ENCODE data around the gene VAMP7.
"Not testable (repeated sequence)": the region's sequence is repeated elsewhere in the genome, so short reads cannot be mapped to it uniquely, and the experiment has no call there.

VAMP7 gene

DNA sequence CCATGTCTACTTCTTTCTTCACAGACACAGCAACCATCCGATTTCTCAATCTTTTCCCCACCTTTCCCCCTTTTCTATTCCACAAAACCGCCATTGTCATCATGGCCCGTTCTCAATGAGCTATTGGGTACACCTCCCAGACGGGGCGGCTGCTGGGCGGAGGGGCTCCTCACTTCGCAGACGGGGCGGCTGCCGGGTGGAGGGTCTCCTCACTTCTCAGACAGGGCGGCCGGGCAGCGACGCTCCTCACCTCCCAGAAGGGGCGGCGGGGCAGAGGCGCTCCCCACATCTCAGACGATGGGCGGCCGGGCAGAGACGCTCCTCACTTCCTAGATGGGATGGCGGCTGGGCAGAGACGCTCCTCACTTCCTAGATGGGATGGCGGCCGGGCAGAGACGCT lies 26.5 kb downstream of the VAMP7 start:
- not testable (repeated sequence) for DNase-seq (ENCODE audit: low read depth in 2 of 2)

DNA sequence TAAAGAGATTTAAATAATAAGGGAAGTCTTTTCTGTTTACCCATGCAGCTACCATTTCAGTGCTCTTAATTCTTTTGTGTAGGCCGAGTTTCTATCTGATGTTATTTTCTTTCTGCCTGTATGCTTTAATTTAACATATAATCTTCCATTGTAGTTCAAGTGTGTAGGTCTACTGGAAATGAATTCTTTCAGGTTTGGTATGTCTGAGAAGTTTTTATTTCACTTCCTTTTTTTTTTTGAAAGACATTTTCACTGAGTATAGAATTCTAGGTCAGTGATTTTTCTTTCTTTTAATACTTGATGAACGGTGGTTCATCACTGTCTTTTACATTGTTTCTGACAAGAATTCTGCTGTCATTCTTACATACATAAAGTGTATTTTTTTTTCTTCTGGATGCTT lies 42.1 kb downstream of the VAMP7 start:
- DNase-seq (ENCODE audit: low read depth in 2 of 2): no peak

DNA sequence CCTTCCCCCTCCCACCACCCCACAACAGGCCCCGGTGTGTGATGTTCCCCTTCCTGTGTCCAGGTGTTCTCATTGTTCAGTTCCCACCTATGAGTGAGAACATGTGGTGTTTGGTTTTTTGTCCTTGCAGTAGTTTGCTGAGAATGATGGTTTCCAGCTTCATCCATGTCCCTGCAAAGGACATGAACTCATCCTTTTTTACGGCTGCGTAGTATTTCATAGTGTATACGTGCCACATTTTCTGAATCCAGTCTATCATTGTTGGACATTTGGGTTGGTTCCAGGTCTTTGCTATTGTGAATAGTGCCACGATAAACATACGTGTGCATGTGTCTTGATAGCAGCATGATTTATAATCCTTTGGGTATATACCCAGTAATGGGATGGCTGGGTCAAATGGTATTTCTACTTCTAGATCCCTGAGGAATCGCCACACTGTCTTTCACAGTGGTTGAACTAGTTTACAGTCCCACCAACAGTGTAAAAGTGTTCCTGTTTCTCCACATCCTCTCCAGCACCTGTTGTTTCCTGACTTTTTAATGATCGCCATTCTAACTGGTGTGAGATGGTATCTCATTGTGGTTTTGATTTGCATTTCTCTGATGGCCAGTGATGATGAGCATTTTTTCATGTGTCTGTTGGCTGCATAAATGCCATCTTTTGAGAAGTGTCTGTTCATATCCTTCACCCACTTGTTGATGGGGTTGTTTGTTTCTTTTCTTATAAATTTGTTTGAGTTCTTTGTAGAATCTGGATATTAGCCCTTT lies 49.9 kb downstream of the VAMP7 start:
- DNase-seq (ENCODE audit: low read depth in 2 of 2): not testable (repeated sequence)

DNA sequence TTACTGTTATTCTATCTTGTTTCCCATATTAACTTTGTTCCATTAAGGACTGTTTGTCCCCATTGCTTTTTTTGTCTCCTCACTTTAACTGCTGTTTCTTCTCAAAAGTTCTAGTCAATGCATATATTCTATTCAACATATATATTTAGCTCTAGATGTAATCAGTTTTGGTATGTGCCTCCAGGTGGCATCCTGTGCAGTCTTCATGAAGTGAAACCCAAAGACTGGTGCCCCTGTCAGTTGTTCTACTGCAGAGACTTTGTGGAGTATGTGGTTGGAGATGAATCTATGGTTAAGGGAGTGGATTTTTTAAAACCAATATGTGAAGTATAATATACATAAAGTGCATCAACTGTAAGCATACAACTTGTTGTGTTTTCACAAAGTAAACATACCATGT lies 57.0 kb downstream of the VAMP7 start:
- DNase-seq (ENCODE audit: low read depth in 2 of 2): no peak

DNA sequence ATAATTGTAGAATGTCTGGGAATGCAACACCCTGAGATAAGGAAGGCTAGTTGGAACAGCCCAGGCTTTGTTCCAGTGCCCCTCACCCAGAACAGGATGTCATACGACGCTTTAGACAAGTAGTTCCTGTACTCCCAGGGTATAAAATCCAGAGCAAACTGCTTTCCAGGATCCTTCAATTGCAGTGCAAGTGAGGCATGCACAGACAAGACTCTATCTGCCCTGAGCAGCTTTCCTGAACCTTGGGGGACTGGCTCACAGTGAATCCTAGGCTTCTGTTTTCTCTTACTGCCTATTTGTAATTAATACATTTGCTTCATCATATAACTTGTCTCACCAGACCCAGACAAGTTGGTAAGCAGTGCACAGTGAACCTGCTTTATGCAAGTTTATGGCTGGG lies 68.0 kb downstream of the VAMP7 start:
- DNase-seq (ENCODE audit: low read depth in 2 of 2): no peak

DNA sequence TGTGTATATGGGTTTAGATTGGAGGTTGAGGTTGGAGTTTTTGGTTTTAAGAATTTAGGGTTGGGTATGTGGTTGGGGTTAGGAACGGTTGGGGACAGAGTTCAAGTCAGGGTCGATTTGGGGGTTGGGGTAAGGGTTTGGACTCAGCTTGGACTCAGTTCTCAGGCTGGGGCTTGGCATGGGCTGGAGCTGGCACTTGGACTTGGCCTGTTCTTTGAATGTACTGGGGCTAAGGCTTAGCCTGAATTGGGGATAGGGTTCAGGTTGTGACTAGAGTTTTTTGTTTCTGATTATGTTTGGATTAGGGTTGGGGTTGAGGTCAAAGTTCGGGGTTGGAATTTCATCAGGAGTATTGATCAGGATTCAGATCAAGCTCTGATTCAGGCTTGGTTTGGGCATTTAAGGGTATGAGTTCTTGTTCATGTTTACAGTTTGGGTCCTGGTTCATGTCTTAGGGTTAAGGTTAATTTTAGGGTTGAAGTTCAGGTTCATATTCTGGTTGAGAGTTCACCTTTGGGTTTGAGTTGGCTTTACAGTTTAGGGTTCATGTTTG lies 70.2 kb downstream of the VAMP7 start:
- DNase-seq (ENCODE audit: low read depth in 2 of 2): no peak

DNA sequence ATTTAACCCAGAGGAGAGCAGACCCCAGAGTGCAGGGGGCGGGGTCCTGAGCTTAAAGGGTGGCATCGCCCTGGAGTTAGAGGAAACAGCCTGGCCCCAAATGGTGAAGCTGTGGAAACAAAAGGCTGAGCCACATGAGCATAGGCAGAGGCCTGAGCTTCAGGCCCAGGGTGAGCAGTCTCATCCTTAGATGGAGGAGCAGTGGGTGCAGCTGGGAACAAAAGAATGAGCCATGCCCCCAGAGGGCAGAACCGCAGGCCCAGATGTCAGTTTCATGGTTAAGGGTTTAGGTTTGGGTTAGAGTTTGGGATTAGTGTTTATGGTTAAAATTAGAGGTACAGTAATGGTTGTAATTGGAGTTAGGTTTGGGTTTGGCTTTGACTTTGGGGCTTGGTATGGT lies 71.9 kb downstream of the VAMP7 start:
- DNase-seq (ENCODE audit: low read depth in 2 of 2): no peak

DNA sequence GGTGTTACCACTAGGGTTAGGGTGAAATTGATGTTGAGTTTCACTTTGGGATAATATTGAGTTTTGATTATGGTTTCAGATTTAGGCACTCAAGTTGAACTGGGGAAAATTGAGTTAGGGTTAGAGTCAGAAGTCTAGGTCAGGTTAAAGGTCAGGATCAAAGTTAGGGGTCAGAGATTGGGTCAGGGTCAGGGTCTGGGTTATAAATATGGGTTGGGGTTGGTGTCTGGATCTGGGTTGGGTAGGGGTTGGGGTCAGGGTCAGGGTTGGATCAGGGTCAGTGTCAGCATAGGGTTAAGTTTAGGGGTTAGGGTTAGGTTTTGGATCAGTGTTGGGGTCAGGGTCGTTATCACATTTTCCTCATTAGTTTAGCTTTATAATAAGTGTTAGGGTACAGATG lies 73.6 kb downstream of the VAMP7 start:
- DNase-seq (ENCODE audit: low read depth in 2 of 2): no peak

DNA sequence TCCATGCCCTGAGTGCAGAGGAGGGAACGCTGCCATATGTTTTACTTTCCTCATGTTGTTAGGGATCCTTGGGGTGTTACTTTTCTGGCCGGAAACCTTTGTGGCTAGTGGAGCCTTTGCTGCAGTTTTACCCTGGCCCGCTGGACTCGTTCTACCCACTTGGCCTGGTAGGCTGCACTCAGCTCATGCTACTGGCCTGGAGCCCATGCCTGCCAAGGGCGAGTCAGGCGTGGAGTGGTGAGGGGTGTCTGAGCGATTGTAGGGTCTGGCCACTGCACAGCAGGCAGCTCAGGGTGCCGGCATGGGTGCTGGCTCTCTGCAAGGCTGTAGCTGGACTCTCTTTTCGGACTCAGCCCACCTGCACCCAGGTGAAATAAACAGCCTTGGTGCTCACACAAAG lies 75.0 kb downstream of the VAMP7 start:
- no peak for DNase-seq (ENCODE audit: low read depth in 2 of 2)

DNA sequence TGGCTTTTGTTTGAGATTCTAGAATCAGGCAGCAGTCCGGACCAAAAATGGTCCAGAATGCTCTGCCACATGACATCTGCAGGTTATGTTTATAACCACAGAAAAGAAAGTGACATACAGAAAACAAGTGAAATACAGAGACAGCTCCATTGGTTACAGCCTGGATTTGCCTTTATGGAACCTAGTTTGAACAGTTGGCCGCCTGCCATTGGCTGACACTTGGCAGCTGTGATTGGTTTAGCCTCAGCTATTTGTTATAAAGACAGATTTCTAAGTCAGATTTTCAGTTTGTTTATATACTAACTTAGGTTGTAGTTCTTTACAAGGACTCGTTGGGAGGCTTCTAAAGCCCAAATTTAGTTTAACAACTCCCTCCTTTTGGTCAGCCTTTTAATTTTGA lies 75.5 kb downstream of the VAMP7 start:
- no peak for DNase-seq (ENCODE audit: low read depth in 2 of 2)

DNA sequence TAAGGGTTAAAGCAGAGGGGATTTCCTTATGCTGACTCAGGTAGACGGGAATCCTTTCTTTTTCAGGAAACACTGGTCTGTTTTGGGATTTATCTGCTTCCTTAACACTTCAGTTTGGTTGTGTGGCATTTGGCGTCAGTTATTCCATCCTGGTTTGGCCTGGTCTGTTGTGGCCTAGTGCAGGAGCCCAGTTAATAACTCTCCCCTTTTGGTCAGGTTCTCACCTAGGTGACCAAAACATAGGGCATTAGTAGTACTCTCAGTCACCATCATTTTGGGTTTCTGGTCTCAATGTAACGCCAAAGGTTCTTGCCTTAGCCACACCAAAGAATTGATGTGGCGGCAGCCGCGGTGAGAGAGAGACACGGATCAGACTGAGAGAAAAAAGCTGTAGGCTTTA lies 76.7 kb downstream of the VAMP7 start:
- no peak for DNase-seq (ENCODE audit: low read depth in 2 of 2)

DNA sequence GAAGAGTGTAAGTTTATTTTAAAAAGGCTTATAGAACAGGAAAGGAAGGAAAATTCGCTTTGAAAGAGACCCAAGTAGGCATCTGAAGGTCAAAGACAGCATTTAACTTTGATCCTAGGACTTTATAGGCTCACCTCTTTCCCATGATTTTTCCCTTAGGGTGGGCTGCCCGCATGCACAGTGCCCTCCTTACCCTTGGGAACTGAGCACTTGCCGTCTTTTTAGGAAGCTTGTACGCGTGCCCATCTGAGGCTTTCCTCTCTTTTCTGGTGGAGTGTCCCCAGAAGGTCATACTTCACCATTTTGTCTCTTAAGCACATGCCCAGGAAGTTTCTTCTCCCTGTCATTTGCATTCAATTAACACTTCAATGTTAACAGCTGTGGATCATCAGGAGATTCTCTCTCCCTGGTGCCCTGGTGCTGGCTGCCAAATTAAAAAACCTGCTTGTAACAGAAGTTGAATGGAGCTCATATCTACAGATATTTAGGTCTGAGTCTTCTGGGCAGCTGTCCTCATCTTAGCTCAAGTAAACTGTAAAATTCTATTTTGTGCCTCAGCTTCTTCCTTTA lies 78.0 kb downstream of the VAMP7 start:
- DNase-seq (ENCODE audit: low read depth in 2 of 2): no peak

DNA sequence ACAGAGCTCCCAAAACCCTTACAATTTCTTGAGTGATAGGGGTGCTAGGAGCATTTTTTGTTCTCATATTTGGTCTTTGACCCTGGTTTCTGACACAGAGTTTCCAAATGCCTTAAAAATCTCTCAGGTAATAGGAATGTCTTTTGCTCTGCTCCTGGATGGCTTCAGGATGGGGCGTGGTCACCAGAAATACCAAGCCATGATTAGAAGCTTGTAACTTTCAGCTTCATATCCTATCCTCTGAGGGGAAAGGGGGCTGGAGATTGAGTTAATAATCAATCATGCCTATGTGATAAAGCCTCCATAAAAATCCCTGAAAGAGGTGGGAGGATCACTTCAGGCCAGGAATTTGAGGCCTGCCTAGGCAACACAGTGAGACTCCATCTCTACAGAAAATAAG lies 81.8 kb downstream of the VAMP7 start:
- no peak for DNase-seq (ENCODE audit: low read depth in 2 of 2)

DNA sequence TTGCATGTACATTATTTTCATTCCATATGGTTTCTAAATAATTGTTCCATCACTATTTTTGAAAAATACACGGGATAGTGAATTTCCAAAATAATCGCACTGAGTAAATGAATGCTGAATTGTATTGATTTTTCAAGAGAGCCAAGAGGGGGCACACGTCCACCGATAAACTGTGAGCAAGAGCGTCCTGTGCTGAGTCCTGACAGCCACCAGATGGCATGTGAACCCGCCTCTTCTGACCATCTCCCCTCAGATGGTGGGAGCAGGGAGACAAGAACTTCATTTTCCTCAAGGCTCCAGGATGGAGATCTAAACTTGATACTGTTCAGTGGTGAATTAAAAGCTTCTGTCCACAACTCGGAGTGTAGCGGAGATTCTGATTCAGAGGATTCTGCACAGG lies 85.7 kb downstream of the VAMP7 start:
- no peak for DNase-seq (ENCODE audit: low read depth in 2 of 2)

DNA sequence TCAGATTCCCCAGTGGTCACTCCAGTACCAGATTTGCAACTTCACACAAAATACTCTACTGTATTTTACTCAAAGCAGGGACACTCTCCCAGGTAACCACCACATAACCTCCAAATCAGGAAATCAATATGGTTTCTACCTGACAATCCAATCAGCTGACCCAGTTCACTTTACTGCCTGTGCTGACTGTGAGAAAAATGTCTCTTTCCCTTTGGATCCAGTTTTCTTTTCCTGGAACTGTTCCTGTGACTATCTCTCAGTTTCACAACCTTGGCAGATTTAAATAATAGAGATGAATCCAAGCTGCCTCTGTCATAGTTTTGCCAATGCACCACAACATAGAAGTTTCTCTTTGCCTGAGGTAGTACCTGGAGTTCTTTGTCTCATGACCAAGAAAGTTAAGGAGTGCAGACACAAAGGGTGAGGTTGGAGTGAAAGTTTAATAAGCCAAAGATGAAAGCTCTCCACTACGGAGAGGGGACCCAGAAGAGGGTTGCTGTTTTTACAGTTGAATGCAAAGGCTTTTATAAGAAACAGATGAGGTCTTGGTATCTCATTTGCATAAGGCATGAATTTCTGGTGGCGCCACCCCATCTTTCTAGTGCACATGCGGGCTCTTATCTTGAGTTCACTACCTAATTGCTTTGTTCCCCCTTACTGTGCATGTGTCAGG lies 86.6 kb downstream of the VAMP7 start:
- no peak for DNase-seq (ENCODE audit: low read depth in 2 of 2)

DNA sequence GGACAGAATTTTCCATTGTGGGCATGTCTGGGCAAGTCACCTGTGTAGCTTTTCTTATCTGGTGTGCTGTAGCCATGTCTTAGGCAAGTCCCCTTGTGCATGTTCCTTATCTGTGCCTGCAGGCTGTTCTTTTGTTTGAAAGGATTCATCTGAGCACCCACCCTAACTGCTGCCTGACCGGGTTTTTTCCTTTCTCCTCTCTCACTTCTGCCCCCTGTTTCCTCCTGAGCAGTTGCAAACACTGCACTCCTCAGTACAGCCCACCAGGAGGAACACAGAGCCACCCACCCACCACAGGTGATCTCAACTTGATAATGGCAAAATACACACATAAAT lies 87.1 kb downstream of the VAMP7 start:
- no peak for DNase-seq (ENCODE audit: low read depth in 2 of 2)

DNA sequence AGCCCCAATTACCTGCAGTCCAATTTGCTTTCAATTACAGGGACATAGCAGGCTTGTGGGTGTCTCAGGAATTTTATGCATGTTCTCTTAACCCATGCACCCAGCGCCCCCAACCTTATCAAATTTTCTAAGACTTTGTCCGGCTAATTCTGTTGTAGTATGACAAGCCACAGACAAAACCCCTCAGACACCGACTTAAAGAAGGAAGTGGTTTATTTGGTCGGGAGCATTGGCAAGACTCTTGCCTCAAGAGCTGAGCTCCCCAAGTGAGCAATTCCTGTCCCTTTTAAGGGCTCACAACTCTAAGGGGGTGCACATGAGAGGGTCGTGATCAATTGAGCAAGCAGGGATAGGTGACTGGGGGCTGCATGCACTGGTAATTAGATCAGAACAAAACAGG lies 87.6 kb downstream of the VAMP7 start:
- no peak for DNase-seq (ENCODE audit: low read depth in 2 of 2)

DNA sequence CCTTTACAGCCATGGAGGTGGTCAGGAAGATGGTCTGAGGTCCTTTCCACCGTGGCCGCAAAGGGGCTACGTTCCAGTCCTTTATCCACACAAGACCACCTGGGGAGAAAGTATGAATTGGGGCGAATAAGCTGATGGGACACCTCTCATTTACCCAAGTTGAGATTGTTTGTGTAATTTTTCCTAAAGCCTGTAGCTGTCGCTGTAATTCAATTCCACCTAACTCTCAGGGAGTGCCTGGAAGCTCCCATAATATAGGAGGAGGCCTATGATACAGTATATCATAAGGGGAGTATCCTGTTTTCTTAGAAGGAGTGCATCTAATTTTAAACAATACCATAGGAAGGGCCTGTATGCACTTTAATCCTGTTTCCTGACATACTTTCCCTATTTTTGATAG lies 90.5 kb downstream of the VAMP7 start:
- DNase-seq (ENCODE audit: low read depth in 2 of 2): not testable (repeated sequence)

DNA sequence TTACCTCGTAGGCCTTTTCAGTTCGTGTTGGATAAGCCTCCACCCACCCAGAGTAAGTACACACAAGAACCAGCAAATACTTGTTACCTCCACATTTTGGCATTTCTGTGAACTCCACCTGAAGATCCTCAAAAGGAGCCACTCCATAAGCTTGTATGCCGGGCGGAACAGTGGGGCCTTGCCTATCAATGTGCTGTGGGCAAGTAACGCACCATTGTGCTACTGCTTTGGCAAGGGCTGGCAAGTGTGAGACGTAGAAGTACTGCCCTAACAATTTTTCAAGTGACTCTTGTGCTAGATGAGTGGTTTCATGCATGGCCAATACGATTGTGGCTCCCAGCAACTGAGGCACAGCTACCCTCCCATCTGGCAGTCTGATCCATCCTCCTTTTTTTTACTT lies 91.1 kb downstream of the VAMP7 start:
- not testable (repeated sequence) for DNase-seq (ENCODE audit: low read depth in 2 of 2)

DNA sequence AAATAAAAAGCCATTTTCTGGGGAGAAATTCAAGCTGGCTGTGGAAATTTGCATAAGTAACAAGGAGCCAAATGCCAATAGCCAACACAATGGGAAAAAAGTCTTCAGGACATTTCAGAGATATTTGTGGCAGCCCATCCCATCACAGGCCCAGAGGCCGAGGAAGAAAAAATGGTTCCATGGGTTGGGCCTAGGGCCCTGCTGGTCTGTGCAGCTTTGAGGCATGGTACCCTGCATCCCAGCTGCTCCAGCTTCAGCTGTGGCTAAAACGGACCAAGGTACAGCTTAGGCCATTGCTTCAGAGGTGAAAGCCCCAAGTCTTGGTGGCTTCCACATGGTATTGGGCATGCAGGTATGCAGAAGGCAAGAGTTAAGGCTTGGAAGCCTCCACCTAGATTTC lies 102.2 kb downstream of the VAMP7 start:
- no peak for DNase-seq (ENCODE audit: low read depth in 2 of 2)

DNA sequence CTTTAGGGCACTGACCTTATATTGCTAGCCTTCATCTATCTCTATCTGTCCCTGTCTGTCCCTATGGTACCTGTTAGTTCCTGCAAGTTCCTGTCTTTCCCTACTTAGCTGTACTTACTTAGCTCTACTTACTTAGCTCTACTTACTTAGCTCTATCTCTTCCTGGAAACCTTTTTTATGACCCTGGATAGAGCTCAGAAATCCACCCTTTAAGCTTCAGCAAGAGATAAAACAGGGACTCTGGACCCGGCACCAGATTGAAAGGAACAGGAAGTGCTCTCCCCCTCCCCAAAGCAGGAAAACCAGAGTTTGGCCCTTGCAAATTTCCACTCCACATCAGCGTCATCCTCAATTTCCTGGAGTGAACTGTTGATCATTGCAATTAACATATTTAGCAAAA lies 104.1 kb downstream of the VAMP7 start:
- DNase-seq (ENCODE audit: low read depth in 2 of 2): no peak

DNA sequence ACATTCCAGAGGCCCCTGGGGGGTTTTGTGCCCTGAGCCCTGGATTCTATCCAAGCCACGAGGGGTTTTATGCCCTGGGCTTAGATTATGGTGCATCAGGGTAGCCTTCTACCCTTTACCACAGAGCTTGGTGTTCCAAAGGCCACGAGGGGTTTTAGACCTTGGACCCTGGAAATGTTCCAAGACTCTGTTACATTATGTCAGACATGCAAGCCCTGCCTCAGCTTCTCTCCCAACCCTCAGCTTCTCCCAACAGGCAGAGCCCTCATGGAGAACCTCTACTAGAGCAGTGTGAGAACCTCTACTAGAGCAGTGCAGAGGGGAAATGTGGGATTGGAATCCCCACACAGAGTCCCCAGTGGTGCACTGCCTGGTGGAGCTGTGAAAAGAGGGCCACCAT lies 105.8 kb downstream of the VAMP7 start:
- not testable (repeated sequence) for DNase-seq (ENCODE audit: low read depth in 2 of 2)

DNA sequence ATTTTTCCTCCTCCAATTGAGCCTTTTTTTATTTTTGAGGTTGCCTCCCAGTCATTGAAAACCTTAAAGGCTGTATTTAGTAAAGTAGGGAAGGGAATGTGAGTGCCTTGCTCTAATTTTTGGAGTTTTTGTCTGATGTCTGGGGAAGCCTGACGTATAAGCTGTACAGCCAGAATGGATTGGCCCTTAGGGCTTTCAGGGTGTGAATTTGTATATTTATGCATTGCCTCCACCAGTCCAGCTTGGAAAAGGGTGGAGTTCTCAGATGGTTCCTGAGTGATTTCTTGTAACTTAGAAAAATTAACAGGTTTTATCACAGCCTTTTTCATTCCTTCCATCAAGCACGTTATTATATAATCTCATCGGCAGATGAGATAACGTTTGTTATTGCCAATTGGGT lies 107.7 kb downstream of the VAMP7 start:
- DNase-seq (ENCODE audit: low read depth in 2 of 2): no peak

Measured in stimulated activated CD4-positive, alpha-beta T cell treated with anti-CD3 and anti-CD28 coated beads, Interleukin-1b, Interleukin-23, amount 100 ng/mL, for 1 hour (primary cell).